OCI-LY1 (cell line): ENCODE measurements around the gene ZDHHC6.

Source experiments
- EZH2 ChIP-seq: fragments of 200-600 bp; sonication (generic), shearing (Covaris generic); IDR thresholded peaks from 2 replicates; pipeline ENCODE4 v1.8.0; 2017; ENCODE audit warnings: borderline replicate concordance, mixed run types, mild to moderate bottlenecking, antibody characterized with exemption, low read length, moderate library complexity, mixed read lengths
- TF ChIP-seq, protein P1 (sequence below): fragments of 200-600 bp; sonication (generic), shearing (Covaris generic); IDR thresholded peaks from 2 replicates; pipeline ENCODE4 v1.5.1; 2017; ENCODE audit warnings: mild to moderate bottlenecking, antibody characterized with exemption, low read length, moderate library complexity, mixed read lengths

GRCh38 chr10:112426111-112426510, 20.6 kb downstream of the ZDHHC6 start:
- TF ChIP-seq, protein P1, sequence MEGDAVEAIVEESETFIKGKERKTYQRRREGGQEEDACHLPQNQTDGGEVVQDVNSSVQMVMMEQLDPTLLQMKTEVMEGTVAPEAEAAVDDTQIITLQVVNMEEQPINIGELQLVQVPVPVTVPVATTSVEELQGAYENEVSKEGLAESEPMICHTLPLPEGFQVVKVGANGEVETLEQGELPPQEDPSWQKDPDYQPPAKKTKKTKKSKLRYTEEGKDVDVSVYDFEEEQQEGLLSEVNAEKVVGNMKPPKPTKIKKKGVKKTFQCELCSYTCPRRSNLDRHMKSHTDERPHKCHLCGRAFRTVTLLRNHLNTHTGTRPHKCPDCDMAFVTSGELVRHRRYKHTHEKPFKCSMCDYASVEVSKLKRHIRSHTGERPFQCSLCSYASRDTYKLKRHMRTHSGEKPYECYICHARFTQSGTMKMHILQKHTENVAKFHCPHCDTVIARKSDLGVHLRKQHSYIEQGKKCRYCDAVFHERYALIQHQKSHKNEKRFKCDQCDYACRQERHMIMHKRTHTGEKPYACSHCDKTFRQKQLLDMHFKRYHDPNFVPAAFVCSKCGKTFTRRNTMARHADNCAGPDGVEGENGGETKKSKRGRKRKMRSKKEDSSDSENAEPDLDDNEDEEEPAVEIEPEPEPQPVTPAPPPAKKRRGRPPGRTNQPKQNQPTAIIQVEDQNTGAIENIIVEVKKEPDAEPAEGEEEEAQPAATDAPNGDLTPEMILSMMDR: no peak
- TF ChIP-seq EZH2: no peak
